GM10248 (cell line): Measurements from ENCODE around the gene FHOD3.

ENCODE experiments used
- CTCF ChIA-PET: fragments of 300-600 bp; sonication (Branson Sonifier 250); formaldehyde crosslinking; extraction: SDS; loops from one replicate; lab custom pipeline; 2021; ENCODE audit warnings: antibody characterized with exemption; lab: Yijun Ruan, JAX
- POLR2A ChIA-PET: fragments of 350-650 bp; sonication (Branson Sonifier 250); formaldehyde crosslinking; extraction: SDS; loops from one replicate; lab custom pipeline; 2020; ENCODE audit warnings: antibody characterized with exemption; lab: Yijun Ruan, JAX
- DNase-seq: peaks from one replicate; pipeline ENCODE4 v3.0.0; 2012; ENCODE audit errors: extremely low spot score
- TF ChIP-seq, protein P1 (sequence below): IDR thresholded peaks from 2 replicates; pipeline ENCODE4 v1.5.1; 2012; ENCODE audit warnings: mild to moderate bottlenecking, low read depth; ENCODE audit errors: extremely low read depth, missing control alignments, control extremely low read depth

The FHOD3 gene

DNA sequence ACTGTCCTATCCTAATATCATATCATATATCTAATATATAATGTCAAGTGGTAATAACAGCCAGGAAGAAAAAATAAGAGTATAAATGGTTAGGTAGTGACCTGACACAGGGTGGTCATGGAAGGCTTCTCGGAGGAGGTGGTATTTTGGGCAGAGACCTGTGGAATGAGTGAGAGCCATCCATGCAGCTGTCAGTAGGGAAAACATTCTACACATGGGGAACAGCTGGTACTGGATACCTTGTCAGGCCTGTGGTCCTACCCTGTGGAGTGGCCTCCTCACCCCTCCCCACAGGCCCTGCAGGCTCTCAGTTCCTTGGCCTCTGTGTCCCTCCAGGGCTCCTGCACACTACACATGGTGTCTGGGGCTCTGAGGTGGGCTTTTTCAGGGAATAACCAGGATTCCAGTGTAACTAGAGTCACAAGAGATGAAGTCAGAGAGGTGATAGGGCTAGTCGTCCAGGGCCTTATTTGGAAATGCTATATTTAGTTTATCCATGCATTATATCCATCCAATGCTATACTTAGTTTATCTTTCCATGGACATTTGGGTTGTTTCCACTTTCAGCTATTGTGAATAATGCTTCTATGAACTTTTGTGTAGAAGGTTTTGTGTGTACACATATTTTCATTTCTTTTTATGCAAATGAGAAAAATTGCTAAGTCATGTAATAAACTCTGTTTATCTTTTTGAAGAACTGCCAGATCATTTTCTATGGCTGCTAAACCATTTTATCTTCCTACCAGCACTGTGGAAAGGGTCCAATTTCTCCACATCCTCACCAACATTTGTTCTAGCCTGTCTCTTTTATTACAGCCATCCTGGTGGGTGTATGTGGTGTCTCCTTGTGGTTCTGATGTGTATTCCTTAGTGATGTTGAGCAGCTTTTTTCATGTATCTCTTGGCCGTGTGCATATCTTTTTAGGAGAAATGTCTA, 455.7 kb downstream of the FHOD3 start:
- TF ChIP-seq, protein P1, sequence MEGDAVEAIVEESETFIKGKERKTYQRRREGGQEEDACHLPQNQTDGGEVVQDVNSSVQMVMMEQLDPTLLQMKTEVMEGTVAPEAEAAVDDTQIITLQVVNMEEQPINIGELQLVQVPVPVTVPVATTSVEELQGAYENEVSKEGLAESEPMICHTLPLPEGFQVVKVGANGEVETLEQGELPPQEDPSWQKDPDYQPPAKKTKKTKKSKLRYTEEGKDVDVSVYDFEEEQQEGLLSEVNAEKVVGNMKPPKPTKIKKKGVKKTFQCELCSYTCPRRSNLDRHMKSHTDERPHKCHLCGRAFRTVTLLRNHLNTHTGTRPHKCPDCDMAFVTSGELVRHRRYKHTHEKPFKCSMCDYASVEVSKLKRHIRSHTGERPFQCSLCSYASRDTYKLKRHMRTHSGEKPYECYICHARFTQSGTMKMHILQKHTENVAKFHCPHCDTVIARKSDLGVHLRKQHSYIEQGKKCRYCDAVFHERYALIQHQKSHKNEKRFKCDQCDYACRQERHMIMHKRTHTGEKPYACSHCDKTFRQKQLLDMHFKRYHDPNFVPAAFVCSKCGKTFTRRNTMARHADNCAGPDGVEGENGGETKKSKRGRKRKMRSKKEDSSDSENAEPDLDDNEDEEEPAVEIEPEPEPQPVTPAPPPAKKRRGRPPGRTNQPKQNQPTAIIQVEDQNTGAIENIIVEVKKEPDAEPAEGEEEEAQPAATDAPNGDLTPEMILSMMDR = no peak
- DNase-seq = no peak
- CTCF ChIA-PET = no interaction called here
- POLR2A ChIA-PET = no interaction called here

DNA sequence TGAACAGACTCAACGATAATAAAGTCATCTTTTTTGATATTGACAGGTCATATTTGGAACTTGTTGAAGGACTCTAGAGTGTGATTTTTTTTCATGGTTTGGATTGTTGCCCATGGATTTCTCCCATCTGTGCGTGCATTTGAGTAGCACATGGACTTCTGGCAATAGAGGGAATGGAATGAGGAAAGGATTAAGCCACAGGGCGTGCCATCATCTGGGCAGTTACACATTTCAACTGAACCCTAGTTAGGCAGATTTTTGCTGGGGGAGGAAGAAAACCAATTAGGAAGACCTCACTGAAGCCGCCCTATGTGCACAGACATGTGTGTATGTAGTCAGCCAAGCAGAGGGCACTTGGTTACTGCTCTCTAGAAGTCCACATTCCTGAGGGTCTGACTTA, 458.7 kb downstream of the FHOD3 start:
- ChIA-PET CTCF (interaction anchor here (0.6 to 2.5 kb wide), 2 partner anchors 17 to 69 kb away, joined by 3 to 11 read pairs; no protein-coding TSS in a partner anchor), POLR2A (no interaction called here)
- TF ChIP-seq, protein P1 = no peak
- DNase-seq = no peak

DNA sequence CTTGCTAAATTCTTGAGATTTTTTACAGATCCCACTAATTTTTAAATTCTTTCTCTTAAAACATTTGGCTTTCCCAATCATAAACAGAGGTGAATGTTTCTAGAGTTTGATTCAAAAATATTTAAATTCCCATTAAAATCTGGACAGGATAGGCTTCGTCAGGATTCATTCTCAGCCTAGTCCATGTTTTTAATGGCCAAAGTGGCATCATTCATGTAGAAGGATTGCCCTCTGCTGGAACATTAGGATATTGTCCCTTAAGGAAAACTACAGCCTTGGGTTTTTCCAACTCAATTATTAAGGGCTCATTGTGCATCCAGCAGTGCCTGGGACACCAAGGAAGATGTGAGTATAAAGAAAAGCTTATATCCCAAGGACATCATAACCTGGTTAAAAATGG, 459.6 kb downstream of the FHOD3 start:
- ChIA-PET POLR2A (no interaction called here), CTCF (interaction anchor here (0.8 to 2.5 kb wide), 2 partner anchors 9 to 70 kb away, joined by 4 to 11 read pairs; no protein-coding TSS in a partner anchor)
- TF ChIP-seq, protein P1 = peak; percentile 38
- no peak for DNase-seq

DNA sequence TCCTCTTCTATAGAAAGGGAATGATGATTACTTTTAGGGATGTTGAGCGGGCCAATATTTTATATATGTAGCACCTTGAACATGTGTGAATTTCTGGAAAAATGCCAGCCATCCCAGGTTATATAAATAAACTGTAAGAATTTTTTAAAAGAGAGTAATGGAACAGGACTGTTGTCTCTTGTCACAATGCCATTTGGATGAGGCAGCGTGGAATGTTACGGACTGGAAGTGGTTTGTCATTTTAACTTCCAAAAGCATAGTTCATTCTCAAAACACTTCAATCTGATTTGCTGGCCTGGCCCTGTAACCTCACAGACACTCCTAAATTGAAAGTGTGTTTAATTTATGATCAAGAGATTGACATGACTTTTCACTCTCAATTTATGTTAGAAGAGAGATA, 460.5 kb downstream of the FHOD3 start:
- TF ChIP-seq, protein P1 = no peak
- ChIA-PET POLR2A (no interaction called here), CTCF (interaction anchor here (2.5 kb wide), 1 partner anchor 70 kb away, joined by 11 read pairs; no protein-coding TSS in a partner anchor)
- no peak for DNase-seq

DNA sequence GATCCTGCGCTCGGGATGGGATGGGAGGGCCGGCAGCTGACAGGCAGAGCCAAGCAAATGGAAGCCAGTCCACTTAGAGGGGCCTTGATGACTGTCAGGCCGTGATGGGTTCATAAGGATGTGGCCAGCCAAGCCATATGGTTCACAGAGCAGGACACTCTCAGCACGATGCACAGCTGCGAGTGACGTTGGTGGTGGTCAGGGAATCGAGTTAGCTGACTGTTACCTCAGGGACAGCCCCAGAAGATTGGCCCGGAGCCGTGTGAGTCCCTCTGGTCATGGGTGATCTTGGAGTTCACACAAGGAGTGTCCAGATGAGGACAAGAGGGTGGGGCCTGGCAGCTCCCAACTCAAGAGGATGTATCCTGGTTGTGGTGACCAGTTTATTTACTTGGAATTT, 461.1 kb downstream of the FHOD3 start:
- TF ChIP-seq, protein P1 = no peak
- CTCF ChIA-PET = interaction anchor here (2.5 kb wide), 1 partner anchor 71 kb away, joined by 11 read pairs; no protein-coding TSS in a partner anchor
- POLR2A ChIA-PET = no interaction called here
- no peak for DNase-seq

DNA sequence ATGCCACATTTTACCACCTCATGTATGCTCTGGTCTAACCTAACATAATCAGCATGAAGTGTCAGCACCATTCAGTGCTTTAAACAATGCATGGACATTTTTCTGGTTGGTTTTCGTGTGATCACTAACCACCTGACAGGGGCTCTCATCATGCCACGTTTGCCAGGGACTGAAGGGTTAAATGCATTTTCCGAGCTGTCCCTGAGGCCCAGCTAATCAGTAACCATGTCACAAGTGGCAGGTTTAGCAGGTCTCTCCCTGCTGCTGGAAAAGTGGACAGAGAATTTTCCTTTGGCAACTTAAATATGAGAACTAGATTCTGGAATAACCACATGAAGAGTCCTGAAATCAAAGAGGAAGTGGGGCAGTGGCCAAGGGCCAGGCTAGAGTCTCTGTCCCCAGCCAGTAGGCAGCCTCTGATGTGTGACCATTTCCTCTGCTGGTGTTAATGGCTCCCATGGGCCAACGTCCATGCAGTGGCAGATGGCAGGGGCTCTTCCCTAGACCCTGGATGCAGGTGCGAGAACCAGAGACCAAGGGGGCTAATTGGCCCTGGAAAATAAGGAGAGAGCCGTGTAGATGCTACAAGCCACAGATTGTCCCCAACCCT, 461.8 kb downstream of the FHOD3 start:
- ChIA-PET POLR2A (no interaction called here), CTCF (interaction anchor here (1.3 kb wide), 1 partner anchor 71 kb away, joined by 3 read pairs; no protein-coding TSS in a partner anchor)
- DNase-seq = no peak
- TF ChIP-seq, protein P1 = no peak
